NOMO-1 treated with dmso at 0.1 percent for 144 hours (cell line): ENCODE data around the gene ERH.
"Not testable (repeated sequence)": the region's sequence is repeated elsewhere in the genome, so short reads cannot be mapped to it uniquely, and the experiment has no call there.

ENCODE experiments used
- DNase-seq: peaks from one replicate; lab custom pipeline; 2025; ENCODE audit not compliant: unreplicated experiment; lab: John Stamatoyannopoulos, UW

Gene ERH

DNA sequence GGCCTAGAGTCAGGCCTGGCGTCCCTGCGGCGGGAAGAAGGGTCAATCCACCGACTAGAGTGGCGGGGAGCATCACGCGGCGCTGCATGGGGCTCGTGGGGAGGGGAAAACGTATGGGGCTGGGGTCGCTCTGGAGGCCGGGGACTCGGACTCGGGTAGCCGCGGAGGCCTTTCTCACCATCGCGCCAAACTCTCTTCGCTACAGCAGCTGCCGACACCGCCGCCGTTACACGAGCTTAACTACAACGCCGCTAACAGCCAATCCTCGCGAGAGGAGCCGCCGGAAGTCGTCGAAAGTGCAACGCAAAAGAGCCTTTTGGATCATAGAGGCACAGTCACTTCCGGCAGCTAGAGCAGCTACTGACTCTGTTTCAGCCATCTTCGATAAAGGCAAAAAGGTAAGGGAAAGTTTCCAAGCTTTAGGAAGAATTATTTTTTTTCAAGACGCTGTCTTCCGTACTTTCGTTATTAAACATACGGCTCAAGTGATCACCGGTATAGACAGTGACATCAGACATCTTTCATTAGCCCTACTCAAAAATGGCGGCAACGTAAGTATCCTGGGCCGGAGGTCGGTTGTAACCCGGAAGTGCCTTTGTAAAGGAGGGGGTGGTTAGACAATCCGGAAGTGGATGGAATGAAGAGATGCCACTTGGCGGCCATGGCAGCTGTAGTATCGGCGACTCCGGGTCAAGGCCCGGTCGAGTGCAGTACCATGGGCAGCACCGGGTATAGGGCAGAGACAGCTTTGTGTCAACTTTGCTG, at the start of gene ERH, which contains the start of gene SLC39A9:
Gene ERH, minus strand, starts transcription at position 247 of the 765 bp plus-strand sequence. Its CDS starts 66 bp downstream, at position 181.
Gene SLC39A9, plus strand, starts transcription at position 640 of the 765 bp plus-strand sequence. CDS start 678 bp downstream, outside the sequence.
- peak; percentile 96 for DNase-seq

DNA sequence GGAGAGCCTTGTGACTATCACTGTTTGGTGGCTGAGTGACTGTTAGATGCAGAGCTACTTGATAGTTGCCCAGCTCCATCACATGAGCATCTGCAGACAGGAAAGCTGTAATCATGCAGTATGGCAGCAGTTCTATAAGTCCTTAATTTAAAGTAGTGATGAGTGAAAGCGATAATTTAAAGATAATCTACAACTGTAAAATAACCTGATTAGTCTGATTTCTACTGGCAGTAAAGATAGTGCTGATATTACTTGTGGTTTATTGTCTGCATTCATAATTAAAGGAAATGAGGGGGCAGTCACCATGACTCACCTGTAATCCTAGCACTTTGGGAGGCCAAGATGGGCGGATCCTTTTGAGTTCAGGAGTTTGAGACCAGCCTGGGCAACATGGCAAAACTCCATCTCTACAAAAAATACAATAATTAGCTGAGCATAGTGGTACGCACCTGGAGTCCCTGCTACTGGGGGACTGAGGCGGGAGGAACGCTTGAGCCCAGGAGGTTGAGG, 45.3 kb upstream of the ERH start:
- DNase-seq, result no peak

DNA sequence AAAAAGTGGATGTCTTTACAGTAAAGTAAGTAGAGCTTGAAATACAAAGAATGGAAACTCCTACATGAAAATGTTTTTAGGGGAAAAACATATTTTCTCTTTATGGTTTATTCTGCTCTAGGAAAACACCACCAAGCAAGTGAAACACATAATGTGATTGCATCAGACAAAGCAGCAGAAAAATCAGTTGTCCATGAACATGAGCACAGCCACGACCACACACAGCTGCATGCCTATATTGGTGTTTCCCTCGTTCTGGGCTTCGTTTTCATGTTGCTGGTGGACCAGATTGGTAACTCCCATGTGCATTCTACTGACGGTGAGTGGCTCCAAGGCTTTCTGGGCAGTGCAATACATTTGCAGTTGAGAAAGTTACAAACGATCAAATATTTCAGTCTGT, 43.8 kb upstream of the ERH start:
- no peak for DNase-seq

DNA sequence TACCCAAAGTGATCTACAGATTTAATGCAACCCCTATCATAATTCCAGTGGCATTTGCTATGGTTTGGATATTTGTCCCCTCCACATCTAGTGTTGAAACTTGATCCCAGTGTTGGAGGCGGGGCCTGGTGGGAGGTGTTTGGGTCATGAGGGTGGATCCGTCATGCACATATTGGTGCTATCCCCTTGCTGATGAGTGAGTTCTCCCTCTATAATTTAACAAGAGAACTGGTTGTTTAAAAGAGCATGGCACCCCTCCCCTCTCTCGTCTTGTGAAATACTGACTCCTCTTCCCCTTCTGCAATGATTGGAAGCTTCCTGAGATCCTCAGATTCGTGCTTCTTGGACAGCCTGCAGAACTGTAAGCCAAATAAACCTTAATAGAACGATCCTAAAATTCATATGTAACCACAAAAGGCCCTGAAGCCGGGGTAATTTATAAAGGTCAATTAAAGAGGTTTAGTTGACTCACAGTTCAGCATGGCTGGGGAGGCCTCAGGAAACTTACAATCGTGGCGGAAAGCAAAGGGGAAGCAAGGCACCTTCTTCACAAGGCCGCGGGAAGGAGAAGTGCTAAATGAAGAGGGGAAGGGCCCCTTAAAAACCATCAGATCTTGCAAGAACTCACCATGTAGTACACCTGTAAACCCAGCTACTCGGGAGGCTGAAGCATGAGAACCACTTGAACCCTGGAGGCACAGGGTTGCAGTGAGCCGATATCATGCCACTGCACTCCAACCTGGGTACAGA, 41.6 kb upstream of the ERH start:
- no peak for DNase-seq

DNA sequence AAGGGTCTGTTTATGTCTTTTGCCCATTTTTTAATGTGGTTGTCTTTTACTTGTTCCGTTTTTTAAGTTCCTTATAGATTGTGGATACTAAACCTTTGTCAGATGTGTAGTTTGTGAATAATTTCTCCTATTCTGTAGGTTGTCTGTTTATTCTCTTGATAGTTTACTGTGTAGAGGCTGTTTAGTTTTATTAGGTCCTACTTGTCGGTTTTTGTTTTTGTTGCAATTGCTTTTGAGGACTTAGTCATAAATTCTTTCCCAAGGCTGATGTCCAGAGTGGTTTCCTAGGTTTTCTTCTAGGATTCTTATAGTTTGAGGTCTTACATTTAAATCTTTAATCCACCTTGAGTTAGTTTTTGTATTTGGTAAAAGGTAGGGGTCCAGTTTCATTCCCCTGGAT, 34.3 kb upstream of the ERH start:
- DNase-seq, result no peak

DNA sequence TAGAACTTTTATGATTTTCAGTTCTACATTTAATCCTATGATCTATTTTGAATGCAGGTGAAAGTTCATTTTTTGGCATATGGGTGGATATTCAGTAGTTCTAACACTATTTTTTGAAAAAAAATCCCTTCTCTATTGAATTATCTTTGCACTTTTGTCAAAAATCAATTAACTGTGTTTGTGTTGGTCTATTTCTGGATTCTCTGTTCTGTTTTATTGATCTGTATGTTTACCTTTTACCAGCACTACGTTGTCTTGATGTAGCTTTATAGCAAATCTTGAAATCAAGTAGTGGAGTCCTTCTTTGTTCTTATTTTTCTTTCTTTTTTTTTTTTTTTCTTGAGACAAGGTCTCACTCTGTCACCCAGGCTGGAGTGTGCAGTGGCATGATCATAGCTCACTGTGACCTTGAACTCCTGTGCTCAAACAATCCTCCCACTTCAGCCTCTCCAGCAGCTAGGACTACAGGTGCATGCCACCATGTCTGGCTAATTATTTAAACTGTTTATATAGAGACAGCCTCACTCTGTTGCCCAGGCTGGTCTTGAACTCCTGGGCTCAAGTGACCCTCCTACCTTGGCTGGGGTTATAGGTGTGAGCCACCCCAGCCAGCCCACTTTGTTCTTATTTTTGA, 32.3 kb upstream of the ERH start:
- no peak for DNase-seq

DNA sequence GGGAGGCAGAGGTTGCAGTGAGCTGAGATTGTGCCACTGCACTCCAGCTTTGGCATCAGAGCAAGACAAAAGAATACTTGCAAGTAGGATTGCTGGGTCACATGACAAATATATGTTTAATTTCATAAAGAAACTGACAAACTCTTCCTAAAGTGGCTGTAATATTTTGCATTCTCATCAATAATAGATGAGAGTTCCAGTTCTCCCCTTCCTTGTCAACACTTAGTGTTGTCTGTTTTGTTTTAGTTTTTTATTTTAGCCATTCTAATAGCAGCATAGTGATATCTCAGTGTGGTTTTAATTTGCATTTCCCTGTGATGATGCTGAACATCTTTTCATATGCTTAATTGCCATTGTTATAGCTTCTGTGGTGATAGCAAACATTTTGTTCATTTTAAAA, 31.5 kb upstream of the ERH start:
- DNase-seq, result no peak

DNA sequence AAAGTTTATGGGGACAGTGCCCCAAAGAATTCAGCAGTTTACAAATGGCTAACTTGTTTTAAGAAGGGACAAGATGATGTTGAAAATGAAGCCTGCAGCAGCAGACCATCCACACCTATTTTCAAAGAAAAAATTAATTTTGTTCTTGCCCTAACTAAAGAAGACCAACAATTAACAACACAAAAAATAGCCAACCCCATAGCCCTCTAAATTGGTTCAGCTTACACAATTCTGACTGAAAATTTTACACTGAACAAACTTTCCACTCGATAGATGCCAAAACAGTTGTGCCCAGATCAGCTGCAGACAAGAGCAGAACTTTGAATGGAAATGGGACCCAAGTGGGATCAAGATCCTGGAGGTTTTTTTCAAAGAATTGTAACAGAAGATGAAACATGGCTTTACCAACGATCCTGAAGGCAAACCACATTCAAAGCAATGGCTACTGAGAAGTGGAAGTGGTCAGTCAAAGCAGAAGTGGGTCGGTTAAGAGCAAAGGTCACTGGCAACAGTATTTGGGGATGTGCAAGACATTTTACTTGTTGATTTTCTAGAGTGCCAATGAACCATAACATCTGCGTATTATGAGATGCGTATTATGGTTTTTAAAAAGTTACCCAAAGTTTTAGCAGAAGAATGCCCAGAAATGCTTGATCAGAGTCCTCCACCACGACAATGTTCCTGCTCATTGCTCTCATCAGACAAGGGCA, 30.3 kb upstream of the ERH start:
- DNase-seq, result peak; percentile 77

DNA sequence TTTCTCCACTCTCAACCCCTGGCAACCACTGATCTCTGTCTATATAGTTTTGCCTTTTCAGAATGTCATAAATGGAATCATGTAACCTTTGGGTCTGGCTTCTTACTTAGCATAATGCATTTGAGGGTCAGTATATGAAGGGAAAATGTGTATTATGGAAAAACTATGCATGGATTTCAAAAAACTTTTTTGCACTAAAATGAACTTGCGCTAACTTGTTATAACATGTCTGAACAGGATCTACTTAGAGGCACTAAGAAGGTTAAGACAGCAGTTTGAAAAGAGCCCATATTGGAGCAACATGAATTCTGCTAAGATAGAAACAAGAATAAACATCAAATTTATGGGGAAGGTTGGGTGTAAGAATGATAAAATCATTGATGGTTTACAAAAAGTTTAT, 29.5 kb upstream of the ERH start:
- no peak for DNase-seq

DNA sequence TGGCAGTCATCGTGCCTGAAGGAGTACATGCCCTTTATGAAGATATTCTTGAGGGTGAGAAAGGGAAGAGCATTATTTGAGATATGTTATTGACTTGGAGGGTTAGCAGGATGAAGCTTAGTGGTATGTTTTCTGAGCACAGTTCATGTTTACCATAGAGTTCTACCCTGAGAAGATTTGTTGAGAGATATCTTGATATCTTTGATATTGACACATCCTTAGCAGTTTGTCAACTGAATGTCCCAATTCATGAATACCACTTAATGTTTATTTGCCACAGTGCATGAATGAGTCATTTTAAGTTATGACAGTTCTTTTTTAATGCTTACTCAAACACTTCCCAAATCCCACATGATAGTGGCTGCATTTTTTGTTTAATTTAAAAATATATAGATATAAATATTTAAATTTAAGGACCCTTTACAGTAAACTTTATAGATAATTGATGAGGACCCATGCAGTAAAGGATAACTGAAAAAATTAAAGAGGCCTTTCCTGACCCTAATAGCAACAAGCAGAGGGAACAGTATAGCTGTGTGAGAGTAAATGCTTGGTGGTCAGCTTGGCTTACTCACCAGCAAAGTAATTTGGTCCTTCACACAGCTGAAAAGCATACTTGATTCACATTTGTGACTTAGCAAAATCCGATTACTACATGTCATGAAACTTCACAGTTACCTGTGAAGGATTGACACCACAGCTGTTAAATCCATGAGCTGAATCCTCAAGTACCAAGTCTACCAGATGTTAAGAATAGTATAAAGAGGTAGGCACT, 26.2 kb upstream of the ERH start:
- DNase-seq, result no peak

DNA sequence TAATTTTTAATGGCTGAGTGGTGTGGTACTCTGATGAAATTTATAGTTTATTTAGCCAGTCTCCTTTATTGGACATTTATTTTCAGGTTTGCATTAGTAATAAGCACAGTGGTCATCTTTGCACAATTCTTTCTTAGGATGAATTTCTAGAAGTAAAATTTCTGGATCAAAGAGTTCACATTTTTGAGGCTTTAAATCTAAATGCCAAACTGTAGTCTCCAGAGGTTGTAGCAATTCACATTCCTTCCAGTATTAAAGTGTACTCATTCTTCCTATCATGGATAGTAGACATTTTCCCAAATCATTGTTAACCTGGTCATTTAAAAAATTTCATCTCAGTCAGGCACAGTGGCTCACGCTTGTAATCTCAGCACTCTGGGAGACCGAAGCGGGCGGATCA, 25.2 kb upstream of the ERH start:
- no peak for DNase-seq

DNA sequence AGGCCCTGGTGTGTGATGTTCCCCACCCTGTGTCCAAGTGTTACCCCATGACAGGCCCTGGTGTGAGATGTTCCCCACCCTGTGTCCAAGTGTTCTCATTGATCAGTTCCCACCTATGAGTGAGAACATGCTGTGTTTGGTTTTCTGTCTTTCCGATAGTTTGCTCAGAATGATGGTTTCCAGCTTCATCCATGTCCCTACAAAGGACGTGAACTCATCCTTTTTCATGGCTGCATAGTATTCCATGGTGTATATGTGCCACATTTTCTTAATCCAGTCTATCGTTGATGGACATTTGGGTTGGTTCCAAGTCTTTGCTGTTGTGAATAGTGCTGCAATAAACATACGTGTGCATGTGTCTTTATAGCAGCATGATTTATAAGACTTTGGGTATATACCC, 18.0 kb upstream of the ERH start:
- DNase-seq, result not testable (repeated sequence)

DNA sequence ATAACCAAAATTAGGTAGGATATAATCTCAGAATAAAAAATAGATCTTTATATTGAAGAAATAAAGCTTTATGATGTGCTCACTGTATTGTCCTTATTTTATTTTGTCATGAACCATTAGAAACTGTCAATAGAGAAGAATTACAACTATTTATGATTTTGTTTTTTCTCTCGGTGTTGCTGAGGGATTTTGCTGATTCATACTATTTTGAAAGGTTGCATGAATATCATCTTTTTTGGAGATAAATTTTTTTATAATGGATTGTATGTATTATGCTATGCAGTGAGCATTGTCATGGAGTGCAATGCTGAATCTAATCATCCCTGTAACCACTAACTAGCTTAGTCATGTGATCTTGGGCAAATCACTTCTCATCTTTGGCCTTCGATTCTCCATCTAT, 15.4 kb upstream of the ERH start:
- DNase-seq, result no peak

DNA sequence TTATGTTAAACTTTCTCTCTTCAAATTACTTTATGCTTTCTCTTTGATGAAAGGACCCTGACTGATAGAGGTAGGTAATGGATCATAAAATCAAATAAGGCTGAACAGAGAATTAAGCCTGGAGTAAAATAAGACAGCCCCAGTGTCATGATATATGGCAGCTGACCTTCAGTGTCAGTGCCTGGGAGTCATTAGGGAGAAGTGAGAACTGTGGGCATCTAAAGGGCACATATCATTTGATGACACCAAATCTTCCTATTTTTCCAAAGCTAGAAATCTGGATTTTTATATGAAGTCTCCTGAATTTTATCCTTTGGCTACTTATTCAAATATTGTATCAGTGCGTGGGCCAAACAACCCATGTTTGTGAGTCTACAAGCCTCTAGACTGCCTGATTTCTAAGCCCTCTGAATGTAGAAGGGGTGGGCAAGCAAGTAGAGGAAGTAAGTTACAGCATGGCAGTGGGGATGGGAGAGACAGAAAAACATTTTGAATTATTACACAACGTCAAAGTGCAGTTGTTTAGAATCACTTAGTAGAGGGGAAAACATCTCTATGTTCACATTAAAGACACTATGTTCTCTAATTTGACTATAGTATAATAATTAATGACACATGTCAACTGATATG, 10.3 kb upstream of the ERH start:
- DNase-seq, result peak; percentile 28

DNA sequence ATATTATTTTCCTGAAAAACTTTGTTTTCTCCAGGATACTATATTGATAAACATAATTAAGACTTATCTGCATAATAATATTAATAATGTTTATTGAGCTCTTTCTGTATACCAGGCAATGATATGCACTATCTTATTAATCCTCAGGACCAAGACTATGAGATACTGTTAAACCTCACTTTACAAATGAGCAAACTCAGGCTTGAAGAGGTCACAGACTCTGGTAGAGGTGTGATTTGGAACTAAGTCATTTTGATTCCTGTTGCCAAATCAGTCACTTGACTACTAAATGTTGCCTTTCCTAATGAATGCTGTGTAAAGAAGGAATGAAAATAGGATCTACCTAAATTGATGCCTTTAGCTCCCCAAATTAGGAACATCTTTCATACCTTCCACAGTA, 7.7 kb upstream of the ERH start:
- no peak for DNase-seq

DNA sequence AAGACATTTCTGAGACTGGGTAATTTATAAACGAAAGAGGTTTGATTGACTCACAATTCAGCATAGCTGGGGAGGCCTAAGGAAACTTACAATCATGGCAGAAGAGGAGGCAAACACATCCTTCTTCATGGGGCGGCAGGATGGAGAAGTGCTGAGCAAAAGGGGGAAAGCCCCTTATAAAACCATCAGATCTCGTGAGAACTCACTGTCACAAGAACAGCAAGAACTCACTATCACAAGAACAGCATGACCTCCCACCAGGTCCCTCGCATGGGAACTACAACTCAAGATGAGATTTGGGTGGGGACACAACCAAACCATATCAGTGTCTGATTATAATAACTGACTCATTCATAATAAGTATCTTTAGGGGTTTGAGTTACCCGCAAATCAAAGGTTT, 6.8 kb upstream of the ERH start:
- DNase-seq, result no peak

DNA sequence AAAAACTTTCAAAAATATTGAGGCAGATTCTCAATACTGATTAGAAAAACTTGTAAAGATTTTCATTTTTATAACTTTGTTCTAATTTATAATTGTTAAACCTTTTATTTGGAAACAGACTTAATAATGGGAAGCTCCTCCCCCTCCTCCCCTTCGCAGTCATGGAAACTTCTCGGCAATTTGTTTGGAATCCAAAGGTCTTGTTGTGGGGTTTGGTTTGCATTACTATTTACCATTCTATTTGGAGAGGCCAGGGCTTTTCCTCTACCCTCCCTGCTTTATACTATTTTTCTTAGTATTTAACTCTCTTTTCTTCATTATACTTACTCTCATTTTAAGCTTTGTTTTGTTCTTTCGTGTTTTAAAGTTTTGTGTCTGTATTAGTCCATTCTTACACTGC, 6.4 kb upstream of the ERH start:
- no peak for DNase-seq

DNA sequence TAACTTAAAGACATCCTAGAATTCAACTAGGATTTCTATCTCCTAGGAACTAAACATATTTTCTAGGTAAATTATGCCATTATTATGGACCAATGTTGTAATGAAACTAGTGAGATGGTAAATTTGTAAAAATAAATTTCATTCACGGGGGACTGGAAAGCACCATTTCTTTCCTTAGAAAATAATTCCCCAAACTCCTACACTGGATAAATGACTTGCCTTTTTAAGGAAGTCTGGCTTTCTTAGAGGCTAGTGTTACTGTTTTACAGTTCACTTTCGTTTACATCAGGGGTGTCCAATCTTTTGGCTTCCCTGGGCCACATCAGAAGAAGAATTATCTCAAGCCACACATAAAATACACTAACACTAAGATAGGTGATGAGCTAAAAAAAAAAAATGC, 3.7 kb upstream of the ERH start:
- no peak for DNase-seq

DNA sequence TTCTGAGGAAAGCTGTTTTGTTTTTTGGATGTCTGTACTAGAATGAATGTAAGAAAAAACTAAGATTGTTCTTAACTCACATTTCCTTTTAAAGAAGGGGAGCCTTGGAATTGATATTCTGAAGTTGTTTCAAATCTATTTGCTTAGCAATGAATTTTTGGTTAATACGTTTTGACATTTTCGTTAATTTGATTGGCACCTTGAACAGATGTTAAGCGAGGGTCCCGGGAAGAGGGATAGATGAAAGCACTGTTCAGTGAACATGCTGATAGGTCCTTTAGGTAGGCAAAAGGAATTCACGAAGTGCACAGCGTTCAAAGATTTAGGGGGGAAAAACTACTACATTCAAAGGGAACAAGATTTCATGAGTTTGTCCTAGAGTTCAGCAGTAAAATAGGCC, 2.1 kb upstream of the ERH start:
- DNase-seq, result no peak

DNA sequence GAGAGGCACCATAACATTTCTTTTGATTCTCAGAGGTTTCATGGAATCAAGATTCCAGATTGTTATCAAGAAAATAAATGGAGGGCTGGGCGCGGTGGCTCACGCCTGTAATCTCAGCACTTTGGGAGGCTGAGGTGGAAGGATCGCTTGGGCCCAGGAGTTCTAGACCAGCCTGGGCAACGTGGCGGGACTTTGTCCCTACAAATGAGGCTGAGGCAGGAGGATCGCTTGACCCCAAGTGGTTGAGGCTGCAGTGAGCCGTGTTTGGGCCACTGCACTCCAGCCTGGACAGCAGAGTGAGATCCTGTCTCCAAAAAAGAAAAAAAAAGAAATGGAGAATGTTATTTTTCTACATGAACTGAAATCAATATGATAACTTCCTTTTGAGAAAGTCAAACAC, 1.7 kb upstream of the ERH start:
- DNase-seq, result no peak
